HG03025 (cell line): ENCODE results near the gene RANBP9.

ENCODE experiments used
- ATAC-seq: cut with Tn5 transposase; IDR thresholded peaks from one replicate; pipeline ENCODE4 v1.9.1; 2021; ENCODE audit warnings: mild to moderate bottlenecking, moderate library complexity; ENCODE audit not compliant: unreplicated experiment, low FRiP score

Gene RANBP9

GRCh38 chr6:13572951-13573654, 138.5 kb downstream of the RANBP9 start:
- ATAC-seq = no peak

GRCh38 chr6:13572240-13572639, 139.4 kb downstream of the RANBP9 start:
- ATAC-seq = no peak
